HEK293 (cell line): Measurements from ENCODE around the gene TRAF3.

ENCODE experiments used
- CTCF ChIA-PET: fragments of 350-600 bp; formaldehyde crosslinking; extraction: SDS; loops from one replicate; lab custom pipeline; 2021; ENCODE audit warnings: antibody characterized with exemption; lab: Yijun Ruan, JAX
- POLR2A ChIA-PET: fragments of 300-600 bp; formaldehyde crosslinking; extraction: SDS; loops from one replicate; lab custom pipeline; 2020; ENCODE audit warnings: antibody characterized with exemption, inconsistent platforms; lab: Yijun Ruan, JAX
- H3K27ac ChIP-seq: fragments of 200-500 bp; sonication (Bioruptor generic); 2 replicates; pipeline ENCODE4 v1.5.1; 2014; ENCODE audit warnings: low read depth, low read length, control low read depth, inconsistent platforms; ENCODE audit errors: extremely low read depth
- H3K36me3 ChIP-seq, 2 experiments: fragments of 200-500 bp in 1 of 2; sonication (Bioruptor generic) in 1 of 2; 1 replicate in 1 of 2; 2 replicates in 1 of 2; pipeline ENCODE4 v1.5.1; 2014 to 2017; ENCODE audit warnings: inconsistent platforms in 2 of 2, low read length in 2 of 2; ENCODE audit not compliant: control insufficient read depth in 2 of 2, insufficient read depth in 1 of 2
- H3K4me1 ChIP-seq: fragments of 200-500 bp; sonication (Bioruptor generic); 2 replicates; pipeline ENCODE4 v1.5.1; 2014; ENCODE audit warnings: mild to moderate bottlenecking, low read length, inconsistent platforms; ENCODE audit not compliant: control insufficient read depth, insufficient read depth
- H3K4me3 ChIP-seq: 2 replicates; pipeline ENCODE4 v1.5.1; 2011; ENCODE audit warnings: low read depth, mild to moderate bottlenecking, control low read depth, low read length, moderate library complexity
- H3K9me3 ChIP-seq: fragments of 200-500 bp; sonication (Bioruptor generic); 2 replicates; pipeline ENCODE4 v1.5.1; 2014; ENCODE audit warnings: low read depth, low read length, inconsistent platforms; ENCODE audit not compliant: control insufficient read depth, insufficient read depth
- FEZF1 ChIP-seq: fragments of 450-650 bp; formaldehyde crosslinking; IDR thresholded peaks from 2 replicates; pipeline ENCODE4 v1.5.1; 2016; ENCODE audit warnings: missing biosample characterization, missing genetic modification characterization
- HOXA7 ChIP-seq: sonication (generic); formaldehyde crosslinking; IDR thresholded peaks from 2 replicates; pipeline ENCODE4 v1.8.1; 2022; ENCODE audit warnings: missing genetic modification reagents, borderline replicate concordance
- ZNF112 ChIP-seq: fragments of 450-650 bp; formaldehyde crosslinking; IDR thresholded peaks from 2 replicates; pipeline ENCODE4 v1.5.0; 2017; ENCODE audit warnings: missing biosample characterization, missing genetic modification characterization
- ZNF114 ChIP-seq: fragments of 450-650 bp; formaldehyde crosslinking; IDR thresholded peaks from 2 replicates; pipeline ENCODE4 v1.5.0; 2017; ENCODE audit warnings: missing biosample characterization, missing genetic modification characterization
- ZNF175 ChIP-seq: fragments of 450-650 bp; formaldehyde crosslinking; IDR thresholded peaks from 2 replicates; pipeline ENCODE4 v1.5.1; 2016; ENCODE audit warnings: missing biosample characterization, missing genetic modification characterization
- ZNF239 ChIP-seq: fragments of 450-650 bp; formaldehyde crosslinking; IDR thresholded peaks from 2 replicates; pipeline ENCODE4 v1.5.1; 2016; ENCODE audit warnings: missing biosample characterization, missing genetic modification characterization
- ZNF560 ChIP-seq: fragments of 450-650 bp; formaldehyde crosslinking; IDR thresholded peaks from 2 replicates; pipeline ENCODE4 v1.5.1; 2017; ENCODE audit warnings: missing biosample characterization, missing genetic modification characterization, borderline replicate concordance
- ZNF629 ChIP-seq: fragments of 450-650 bp; formaldehyde crosslinking; IDR thresholded peaks from 2 replicates; pipeline ENCODE4 v1.5.1; 2017; ENCODE audit warnings: missing biosample characterization, missing genetic modification characterization
- ZNF791 ChIP-seq: fragments of 450-650 bp; formaldehyde crosslinking; IDR thresholded peaks from 2 replicates; pipeline ENCODE4 v1.5.1; 2016; ENCODE audit warnings: missing biosample characterization, missing genetic modification characterization
- ZSCAN30 ChIP-seq: fragments of 450-650 bp; IDR thresholded peaks from 2 replicates; pipeline ENCODE4 v1.5.1; 2018; ENCODE audit warnings: missing biosample characterization, mild to moderate bottlenecking, missing genetic modification characterization, moderate library complexity
- TF ChIP-seq, protein P1 (sequence below): fragments of 450-650 bp; formaldehyde crosslinking; conservative IDR thresholded peaks from 2 replicates; pipeline ENCODE4 v1.5.1; 2016; ENCODE audit warnings: low read depth, missing biosample characterization, missing genetic modification characterization
- TF ChIP-seq, protein P2 (sequence below): fragments of 450-650 bp; formaldehyde crosslinking; IDR thresholded peaks from 2 replicates; pipeline ENCODE4 v1.5.1; 2016; ENCODE audit warnings: missing biosample characterization, missing genetic modification characterization
- TF ChIP-seq, protein P3 (sequence below): fragments of 450-650 bp; formaldehyde crosslinking; IDR thresholded peaks from 2 replicates; pipeline ENCODE4 v1.5.1; 2016; ENCODE audit warnings: missing biosample characterization, missing genetic modification characterization, low read depth

Gene TRAF3

DNA sequence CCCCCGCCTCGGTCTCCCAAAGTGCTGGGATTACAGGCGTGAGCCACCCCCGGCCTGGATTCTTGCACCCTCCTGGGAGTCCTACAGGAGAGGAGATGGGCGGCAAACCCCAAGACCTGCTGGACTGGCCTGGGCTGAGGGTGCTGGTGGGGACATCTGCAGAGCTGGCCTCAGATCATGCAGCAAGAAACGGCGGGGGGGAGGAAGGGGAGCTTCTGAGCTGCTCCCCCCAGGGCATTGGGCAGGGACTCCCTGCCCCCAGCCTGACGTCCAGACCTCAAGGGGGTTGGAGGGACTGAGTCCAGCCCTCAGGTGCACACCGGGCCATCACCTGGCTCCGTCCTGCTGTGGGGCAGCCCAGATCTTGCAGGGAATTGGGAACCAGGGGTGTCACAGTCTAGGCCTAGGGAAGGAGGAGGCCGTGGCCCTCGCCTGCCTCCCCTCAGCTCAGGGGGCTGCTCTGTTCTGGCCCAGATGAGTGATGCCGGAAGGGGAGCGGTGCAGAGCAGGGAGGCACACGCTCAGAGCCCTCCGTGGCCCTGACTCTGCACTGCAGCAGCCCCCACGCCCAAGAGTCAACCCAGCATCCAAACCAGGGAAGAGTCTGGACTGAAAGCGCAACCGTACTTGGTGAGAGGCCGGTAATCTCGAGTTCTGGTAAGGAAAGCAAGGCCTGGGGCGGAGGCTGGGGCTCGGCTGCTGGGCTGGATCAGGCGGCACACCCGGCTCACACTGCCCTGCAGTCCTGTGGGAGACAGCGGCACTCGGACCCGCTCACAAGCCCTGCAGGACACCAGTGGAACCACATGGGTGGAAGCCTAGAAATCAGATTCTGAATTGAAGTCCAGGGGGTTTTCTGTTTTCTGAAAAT, 136.3 kb downstream of the TRAF3 start:
- TF ChIP-seq, protein P1, sequence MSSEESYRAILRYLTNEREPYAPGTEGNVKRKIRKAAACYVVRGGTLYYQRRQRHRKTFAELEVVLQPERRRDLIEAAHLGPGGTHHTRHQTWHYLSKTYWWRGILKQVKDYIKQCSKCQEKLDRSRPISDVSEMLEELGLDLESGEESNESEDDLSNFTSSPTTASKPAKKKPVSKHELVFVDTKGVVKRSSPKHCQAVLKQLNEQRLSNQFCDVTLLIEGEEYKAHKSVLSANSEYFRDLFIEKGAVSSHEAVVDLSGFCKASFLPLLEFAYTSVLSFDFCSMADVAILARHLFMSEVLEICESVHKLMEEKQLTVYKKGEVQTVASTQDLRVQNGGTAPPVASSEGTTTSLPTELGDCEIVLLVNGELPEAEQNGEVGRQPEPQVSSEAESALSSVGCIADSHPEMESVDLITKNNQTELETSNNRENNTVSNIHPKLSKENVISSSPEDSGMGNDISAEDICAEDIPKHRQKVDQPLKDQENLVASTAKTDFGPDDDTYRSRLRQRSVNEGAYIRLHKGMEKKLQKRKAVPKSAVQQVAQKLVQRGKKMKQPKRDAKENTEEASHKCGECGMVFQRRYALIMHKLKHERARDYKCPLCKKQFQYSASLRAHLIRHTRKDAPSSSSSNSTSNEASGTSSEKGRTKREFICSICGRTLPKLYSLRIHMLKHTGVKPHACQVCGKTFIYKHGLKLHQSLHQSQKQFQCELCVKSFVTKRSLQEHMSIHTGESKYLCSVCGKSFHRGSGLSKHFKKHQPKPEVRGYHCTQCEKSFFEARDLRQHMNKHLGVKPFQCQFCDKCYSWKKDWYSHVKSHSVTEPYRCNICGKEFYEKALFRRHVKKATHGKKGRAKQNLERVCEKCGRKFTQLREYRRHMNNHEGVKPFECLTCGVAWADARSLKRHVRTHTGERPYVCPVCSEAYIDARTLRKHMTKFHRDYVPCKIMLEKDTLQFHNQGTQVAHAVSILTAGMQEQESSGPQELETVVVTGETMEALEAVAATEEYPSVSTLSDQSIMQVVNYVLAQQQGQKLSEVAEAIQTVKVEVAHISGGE (tag by site-specific recombination), result no peak
- no peak for TF ChIP-seq ZNF112 (tag by site-specific recombination)
- no peak for TF ChIP-seq ZNF239
- no peak for TF ChIP-seq ZNF791 (tag by site-specific recombination)
- TF ChIP-seq ZSCAN30, result no peak
- TF ChIP-seq ZNF175 (tag by site-specific recombination), result no peak
- no peak for TF ChIP-seq HOXA7 (CRISPR knock-in tag)
- TF ChIP-seq, protein P2, sequence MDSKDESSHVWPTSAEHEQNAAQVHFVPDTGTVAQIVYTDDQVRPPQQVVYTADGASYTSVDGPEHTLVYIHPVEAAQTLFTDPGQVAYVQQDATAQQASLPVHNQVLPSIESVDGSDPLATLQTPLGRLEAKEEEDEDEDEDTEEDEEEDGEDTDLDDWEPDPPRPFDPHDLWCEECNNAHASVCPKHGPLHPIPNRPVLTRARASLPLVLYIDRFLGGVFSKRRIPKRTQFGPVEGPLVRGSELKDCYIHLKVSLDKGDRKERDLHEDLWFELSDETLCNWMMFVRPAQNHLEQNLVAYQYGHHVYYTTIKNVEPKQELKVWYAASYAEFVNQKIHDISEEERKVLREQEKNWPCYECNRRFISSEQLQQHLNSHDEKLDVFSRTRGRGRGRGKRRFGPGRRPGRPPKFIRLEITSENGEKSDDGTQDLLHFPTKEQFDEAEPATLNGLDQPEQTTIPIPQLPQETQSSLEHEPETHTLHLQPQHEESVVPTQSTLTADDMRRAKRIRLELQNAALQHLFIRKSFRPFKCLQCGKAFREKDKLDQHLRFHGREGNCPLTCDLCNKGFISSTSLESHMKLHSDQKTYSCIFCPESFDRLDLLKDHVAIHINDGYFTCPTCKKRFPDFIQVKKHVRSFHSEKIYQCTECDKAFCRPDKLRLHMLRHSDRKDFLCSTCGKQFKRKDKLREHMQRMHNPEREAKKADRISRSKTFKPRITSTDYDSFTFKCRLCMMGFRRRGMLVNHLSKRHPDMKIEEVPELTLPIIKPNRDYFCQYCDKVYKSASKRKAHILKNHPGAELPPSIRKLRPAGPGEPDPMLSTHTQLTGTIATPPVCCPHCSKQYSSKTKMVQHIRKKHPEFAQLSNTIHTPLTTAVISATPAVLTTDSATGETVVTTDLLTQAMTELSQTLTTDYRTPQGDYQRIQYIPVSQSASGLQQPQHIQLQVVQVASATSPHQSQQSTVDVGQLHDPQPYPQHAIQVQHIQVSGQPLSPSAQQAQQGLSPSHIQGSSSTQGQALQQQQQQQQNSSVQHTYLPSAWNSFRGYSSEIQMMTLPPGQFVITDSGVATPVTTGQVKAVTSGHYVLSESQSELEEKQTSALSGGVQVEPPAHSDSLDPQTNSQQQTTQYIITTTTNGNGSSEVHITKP (tag by site-specific recombination), result no peak
- TF ChIP-seq ZNF560 (tag by site-specific recombination), result no peak
- TF ChIP-seq, protein P3, sequence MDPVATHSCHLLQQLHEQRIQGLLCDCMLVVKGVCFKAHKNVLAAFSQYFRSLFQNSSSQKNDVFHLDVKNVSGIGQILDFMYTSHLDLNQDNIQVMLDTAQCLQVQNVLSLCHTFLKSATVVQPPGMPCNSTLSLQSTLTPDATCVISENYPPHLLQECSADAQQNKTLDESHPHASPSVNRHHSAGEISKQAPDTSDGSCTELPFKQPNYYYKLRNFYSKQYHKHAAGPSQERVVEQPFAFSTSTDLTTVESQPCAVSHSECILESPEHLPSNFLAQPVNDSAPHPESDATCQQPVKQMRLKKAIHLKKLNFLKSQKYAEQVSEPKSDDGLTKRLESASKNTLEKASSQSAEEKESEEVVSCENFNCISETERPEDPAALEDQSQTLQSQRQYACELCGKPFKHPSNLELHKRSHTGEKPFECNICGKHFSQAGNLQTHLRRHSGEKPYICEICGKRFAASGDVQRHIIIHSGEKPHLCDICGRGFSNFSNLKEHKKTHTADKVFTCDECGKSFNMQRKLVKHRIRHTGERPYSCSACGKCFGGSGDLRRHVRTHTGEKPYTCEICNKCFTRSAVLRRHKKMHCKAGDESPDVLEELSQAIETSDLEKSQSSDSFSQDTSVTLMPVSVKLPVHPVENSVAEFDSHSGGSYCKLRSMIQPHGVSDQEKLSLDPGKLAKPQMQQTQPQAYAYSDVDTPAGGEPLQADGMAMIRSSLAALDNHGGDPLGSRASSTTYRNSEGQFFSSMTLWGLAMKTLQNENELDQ (tag by site-specific recombination), result no peak
- no peak for TF ChIP-seq FEZF1 (tag by site-specific recombination)
- TF ChIP-seq ZNF114 (tag by site-specific recombination), result no peak
- no peak for TF ChIP-seq ZNF629
- TF ChIP-seq, all 188 proteins: peak for 0
- ChIA-PET POLR2A (no interaction called here), CTCF (no interaction called here)
- H3K4me1 ChIP-seq, result no peaks in the 10 kb centered on the region
- no peak overlapping the region for H3K27ac ChIP-seq
- H3K9me3 ChIP-seq, result no peaks in the 10 kb centered on the region
- H3K4me3 ChIP-seq, result no peak overlapping the region
- peaks cover 0 to 4% of the 10 kb centered on the region in 2 experiments; a peak in 1 of 3 replicates for H3K36me3 ChIP-seq
